Measurements from ENCODE around the gene ISX.

The ISX gene

GRCh38 chr22:35098921-35099320, 33.0 kb downstream of the ISX start:
- H3K4me3 ChIP-seq = no peak overlapping the region
- TF ChIP-seq CTCF (IDR thresholded peaks at IDR 0.05) = no peak
- H3K27ac ChIP-seq = no peak overlapping the region
- no peaks in the 10 kb centered on the region for H3K27me3 ChIP-seq
- H3K9me3 ChIP-seq = no peaks in the 10 kb centered on the region
- H3K4me1 ChIP-seq = no peaks in the 10 kb centered on the region
- DNase-seq = no peak
- H3K36me3 ChIP-seq = no peaks in the 10 kb centered on the region
- intact Hi-C loops (cut with DNase I; ENCODE audit: low total_unique reads) = no loop called here

GRCh38 chr22:35099883-35100282, 33.9 kb downstream of the ISX start:
- no peak for DNase-seq
- Histone ChIP-seq H3K9me3 (no peaks in the 10 kb centered on the region), H3K4me1 (no peaks in the 10 kb centered on the region), H3K36me3 (no peaks in the 10 kb centered on the region), H3K27me3 (no peaks in the 10 kb centered on the region), H3K4me3 (no peak overlapping the region), H3K27ac (no peak overlapping the region)
- no peak for TF ChIP-seq CTCF (IDR thresholded peaks at IDR 0.05)
- intact Hi-C loops (cut with DNase I; ENCODE audit: low total_unique reads) = no loop called here

- Histone ChIP-seq H3K4me1 (no peaks in the 10 kb centered on the region), H3K27ac (no peak overlapping the region), H3K4me3 (no peak overlapping the region), H3K36me3 (no peaks in the 10 kb centered on the region), H3K9me3 (no peaks in the 10 kb centered on the region), H3K27me3 (no peaks in the 10 kb centered on the region)
- no peak for DNase-seq
- no peak for TF ChIP-seq CTCF (IDR thresholded peaks at IDR 0.05)
- intact Hi-C loops (cut with DNase I; ENCODE audit: low total_unique reads) = no loop called here
These were observed 36.7 kb downstream of the ISX start for GRCh38 chr22:35102663-35103062.

GRCh38 chr22:35103761-35104160, 37.8 kb downstream of the ISX start:
- no peak overlapping the region for H3K27ac ChIP-seq
- no peaks in the 10 kb centered on the region for H3K27me3 ChIP-seq
- DNase-seq = no peak
- intact Hi-C loops (cut with DNase I; ENCODE audit: low total_unique reads) = no loop called here
- TF ChIP-seq CTCF (IDR thresholded peaks at IDR 0.05) = no peak
- H3K9me3 ChIP-seq = no peaks in the 10 kb centered on the region
- H3K36me3 ChIP-seq = no peaks in the 10 kb centered on the region
- H3K4me1 ChIP-seq = no peaks in the 10 kb centered on the region
- no peak overlapping the region for H3K4me3 ChIP-seq

GRCh38 chr22:35104491-35104890, 38.5 kb downstream of the ISX start:
- Histone ChIP-seq H3K4me1 (no peaks in the 10 kb centered on the region), H3K36me3 (no peaks in the 10 kb centered on the region), H3K9me3 (no peaks in the 10 kb centered on the region), H3K4me3 (no peak overlapping the region), H3K27me3 (peaks cover 0 to 3% of the 10 kb centered on the region in 2 donors), H3K27ac (no peak overlapping the region)
- no peak for DNase-seq
- TF ChIP-seq CTCF (IDR thresholded peaks at IDR 0.05) = no peak
- intact Hi-C loops (cut with DNase I; ENCODE audit: low total_unique reads) = no loop called here

- Histone ChIP-seq H3K9me3 (no peaks in the 10 kb centered on the region), H3K36me3 (no peaks in the 10 kb centered on the region), H3K4me3 (no peak overlapping the region), H3K27ac (no peak overlapping the region), H3K4me1 (no peaks in the 10 kb centered on the region), H3K27me3 (peaks cover 0 to 7% of the 10 kb centered on the region in 2 donors)
- DNase-seq = no peak
- intact Hi-C loops (cut with DNase I; ENCODE audit: low total_unique reads) = no loop called here
- TF ChIP-seq CTCF (IDR thresholded peaks at IDR 0.05) = no peak
These were observed 43.7 kb downstream of the ISX start for GRCh38 chr22:35109616-35110015.
